Liver (tissue), 3 donors: ENCODE results near the gene NAT10.

ENCODE experiments used
- CTCF ChIP-seq: fragments of 150-350 bp; IDR thresholded peaks from 2 replicates; pipeline ENCODE4 v1.5.1; 2017; ENCODE audit warnings: improper control_type of control experiment, low read depth, low read length; ENCODE audit not compliant: missing input control
- EGR1 ChIP-seq, 2 donors: IDR thresholded peaks; 2 replicates each; pipeline ENCODE4 v1.6.1; 2016 to 2018; ENCODE audit warnings: antibody characterized with exemption in 2 of 2, low read depth in 2 of 2
- FOXA1 ChIP-seq: IDR thresholded peaks from 2 replicates; pipeline ENCODE4 v1.6.1; 2016; ENCODE audit warnings: antibody characterized with exemption
- FOXA2 ChIP-seq: IDR thresholded peaks from 2 replicates; pipeline ENCODE4 v1.6.1; 2016; ENCODE audit warnings: antibody characterized with exemption
- GABPA ChIP-seq, 2 donors: IDR thresholded peaks in 1 of 2; conservative IDR thresholded peaks in 1 of 2; 2 replicates each; pipeline ENCODE4 v1.6.1; 2016; ENCODE audit warnings: antibody characterized with exemption in 2 of 2, mild to moderate bottlenecking in 1 of 2, moderate library complexity in 1 of 2
- JUND ChIP-seq, 2 donors: IDR thresholded peaks; 2 replicates each; pipeline ENCODE4 v1.6.1; 2016; ENCODE audit warnings: antibody characterized with exemption in 2 of 2
- RAD21 ChIP-seq, 2 donors: IDR thresholded peaks; 2 replicates each; pipeline ENCODE4 v1.6.1; 2016; ENCODE audit warnings: antibody characterized with exemption in 2 of 2, mild to moderate bottlenecking in 2 of 2
- RXRA ChIP-seq, 2 donors: IDR thresholded peaks; 2 replicates each; pipeline ENCODE4 v1.6.1; 2017 to 2018; ENCODE audit warnings: antibody characterized with exemption in 2 of 2, mild to moderate bottlenecking in 1 of 2
- SP1 ChIP-seq: IDR thresholded peaks from 2 replicates; pipeline ENCODE4 v1.6.1; 2018; ENCODE audit warnings: antibody characterized with exemption, mild to moderate bottlenecking
- TAF1 ChIP-seq: conservative IDR thresholded peaks from 2 replicates; pipeline ENCODE4 v1.6.1; 2016; ENCODE audit warnings: antibody characterized with exemption, mild to moderate bottlenecking
- YY1 ChIP-seq: IDR thresholded peaks from 2 replicates; pipeline ENCODE4 v1.6.1; 2016; ENCODE audit warnings: antibody characterized with exemption, mild to moderate bottlenecking
- TF ChIP-seq, protein P1 (sequence below): IDR thresholded peaks from 2 replicates; pipeline ENCODE4 v1.6.1; 2016; ENCODE audit warnings: antibody characterized with exemption
- TF ChIP-seq, protein P2 (sequence below): IDR thresholded peaks from 2 replicates; pipeline ENCODE4 v1.6.1; 2016; ENCODE audit warnings: antibody characterized with exemption, mild to moderate bottlenecking
- TF ChIP-seq, protein P3 (sequence below): IDR thresholded peaks from 2 replicates; pipeline ENCODE4 v1.6.1; 2016; ENCODE audit warnings: antibody characterized with exemption
- donor health status: healthy.
- donor health status: healthy.

GRCh38 chr11:34124885-34125668, 19.6 kb downstream of the NAT10 start:
- TF ChIP-seq FOXA1 (no peak), YY1 (no peak), SP1 (no peak), JUND (IDR thresholded peaks at IDR 0.05) (no peak), CTCF (no peak), FOXA2 (no peak), RAD21 (IDR thresholded peaks at IDR 0.05) (no peak), TAF1 (no peak), RXRA (IDR thresholded peaks at IDR 0.05) (no peak), EGR1 (IDR thresholded peaks at IDR 0.05; ENCODE audit: low read depth in 2 of 2) (no peak), GABPA (IDR thresholded peaks at IDR 0.05 in 1 of 2, conservative IDR thresholded peaks at IDR 0.05 in 1 of 2) (no peak)
- TF ChIP-seq, protein P1, sequence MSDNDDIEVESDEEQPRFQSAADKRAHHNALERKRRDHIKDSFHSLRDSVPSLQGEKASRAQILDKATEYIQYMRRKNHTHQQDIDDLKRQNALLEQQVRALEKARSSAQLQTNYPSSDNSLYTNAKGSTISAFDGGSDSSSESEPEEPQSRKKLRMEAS, result no peak
- TF ChIP-seq, protein P2, sequence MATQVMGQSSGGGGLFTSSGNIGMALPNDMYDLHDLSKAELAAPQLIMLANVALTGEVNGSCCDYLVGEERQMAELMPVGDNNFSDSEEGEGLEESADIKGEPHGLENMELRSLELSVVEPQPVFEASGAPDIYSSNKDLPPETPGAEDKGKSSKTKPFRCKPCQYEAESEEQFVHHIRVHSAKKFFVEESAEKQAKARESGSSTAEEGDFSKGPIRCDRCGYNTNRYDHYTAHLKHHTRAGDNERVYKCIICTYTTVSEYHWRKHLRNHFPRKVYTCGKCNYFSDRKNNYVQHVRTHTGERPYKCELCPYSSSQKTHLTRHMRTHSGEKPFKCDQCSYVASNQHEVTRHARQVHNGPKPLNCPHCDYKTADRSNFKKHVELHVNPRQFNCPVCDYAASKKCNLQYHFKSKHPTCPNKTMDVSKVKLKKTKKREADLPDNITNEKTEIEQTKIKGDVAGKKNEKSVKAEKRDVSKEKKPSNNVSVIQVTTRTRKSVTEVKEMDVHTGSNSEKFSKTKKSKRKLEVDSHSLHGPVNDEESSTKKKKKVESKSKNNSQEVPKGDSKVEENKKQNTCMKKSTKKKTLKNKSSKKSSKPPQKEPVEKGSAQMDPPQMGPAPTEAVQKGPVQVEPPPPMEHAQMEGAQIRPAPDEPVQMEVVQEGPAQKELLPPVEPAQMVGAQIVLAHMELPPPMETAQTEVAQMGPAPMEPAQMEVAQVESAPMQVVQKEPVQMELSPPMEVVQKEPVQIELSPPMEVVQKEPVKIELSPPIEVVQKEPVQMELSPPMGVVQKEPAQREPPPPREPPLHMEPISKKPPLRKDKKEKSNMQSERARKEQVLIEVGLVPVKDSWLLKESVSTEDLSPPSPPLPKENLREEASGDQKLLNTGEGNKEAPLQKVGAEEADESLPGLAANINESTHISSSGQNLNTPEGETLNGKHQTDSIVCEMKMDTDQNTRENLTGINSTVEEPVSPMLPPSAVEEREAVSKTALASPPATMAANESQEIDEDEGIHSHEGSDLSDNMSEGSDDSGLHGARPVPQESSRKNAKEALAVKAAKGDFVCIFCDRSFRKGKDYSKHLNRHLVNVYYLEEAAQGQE, result no peak
- TF ChIP-seq, protein P3, sequence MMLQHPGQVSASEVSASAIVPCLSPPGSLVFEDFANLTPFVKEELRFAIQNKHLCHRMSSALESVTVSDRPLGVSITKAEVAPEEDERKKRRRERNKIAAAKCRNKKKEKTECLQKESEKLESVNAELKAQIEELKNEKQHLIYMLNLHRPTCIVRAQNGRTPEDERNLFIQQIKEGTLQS, result no peak
